ENCODE data around the gene NMBR.
"Not testable (repeated sequence)": the region's sequence is repeated elsewhere in the genome, so short reads cannot be mapped to it uniquely, and the experiment has no call there.

Gene NMBR

DNA sequence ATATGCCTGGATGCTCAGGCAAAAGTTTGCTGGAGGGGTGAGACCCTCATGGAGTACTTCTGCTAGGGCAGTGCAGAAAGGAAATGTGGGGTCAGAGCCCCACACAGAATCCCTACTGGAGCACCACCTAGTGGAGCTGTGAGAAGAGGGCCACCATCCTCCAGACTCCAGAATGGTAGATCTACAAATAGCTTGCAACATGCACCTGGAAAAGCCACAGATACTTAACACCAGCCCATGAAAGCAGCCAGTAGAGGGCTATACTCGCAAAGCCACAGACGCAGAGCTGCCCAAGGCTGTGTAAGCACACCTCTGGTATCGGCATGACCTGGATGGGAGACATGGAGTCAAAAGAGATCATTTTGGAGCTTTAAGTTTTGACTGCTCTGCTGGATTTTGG, 74.9 kb downstream of the NMBR start:
- H3K27ac ChIP-seq = no peak overlapping the region
- no peaks in the 10 kb centered on the region for H3K36me3 ChIP-seq
- no peaks in the 10 kb centered on the region for H3K9me3 ChIP-seq (ENCODE audit: severe bottlenecking)
- peak; percentile 13 for DNase-seq
- TF ChIP-seq, protein P1, sequence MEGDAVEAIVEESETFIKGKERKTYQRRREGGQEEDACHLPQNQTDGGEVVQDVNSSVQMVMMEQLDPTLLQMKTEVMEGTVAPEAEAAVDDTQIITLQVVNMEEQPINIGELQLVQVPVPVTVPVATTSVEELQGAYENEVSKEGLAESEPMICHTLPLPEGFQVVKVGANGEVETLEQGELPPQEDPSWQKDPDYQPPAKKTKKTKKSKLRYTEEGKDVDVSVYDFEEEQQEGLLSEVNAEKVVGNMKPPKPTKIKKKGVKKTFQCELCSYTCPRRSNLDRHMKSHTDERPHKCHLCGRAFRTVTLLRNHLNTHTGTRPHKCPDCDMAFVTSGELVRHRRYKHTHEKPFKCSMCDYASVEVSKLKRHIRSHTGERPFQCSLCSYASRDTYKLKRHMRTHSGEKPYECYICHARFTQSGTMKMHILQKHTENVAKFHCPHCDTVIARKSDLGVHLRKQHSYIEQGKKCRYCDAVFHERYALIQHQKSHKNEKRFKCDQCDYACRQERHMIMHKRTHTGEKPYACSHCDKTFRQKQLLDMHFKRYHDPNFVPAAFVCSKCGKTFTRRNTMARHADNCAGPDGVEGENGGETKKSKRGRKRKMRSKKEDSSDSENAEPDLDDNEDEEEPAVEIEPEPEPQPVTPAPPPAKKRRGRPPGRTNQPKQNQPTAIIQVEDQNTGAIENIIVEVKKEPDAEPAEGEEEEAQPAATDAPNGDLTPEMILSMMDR (IDR thresholded peaks at IDR 0.05; ENCODE audit: low read depth, low read length) = peak; percentile 15; the same call in 1 of the 2 replicates
- H3K4me3 ChIP-seq (ENCODE audit: low read depth, low read length) = no peak overlapping the region
- H3K27me3 ChIP-seq (ENCODE audit: insufficient read depth, low read depth, severe bottlenecking) = no peaks in the 10 kb centered on the region

GRCh38 chr6:142068416-142068815, 78.5 kb downstream of the NMBR start:
- H3K27ac ChIP-seq = no peak overlapping the region
- H3K27me3 ChIP-seq (ENCODE audit: insufficient read depth, low read depth, severe bottlenecking) = no peaks in the 10 kb centered on the region
- no peaks in the 10 kb centered on the region for H3K9me3 ChIP-seq (ENCODE audit: severe bottlenecking)
- H3K36me3 ChIP-seq = no peaks in the 10 kb centered on the region
- DNase-seq = no peak
- H3K4me3 ChIP-seq (ENCODE audit: low read depth, low read length) = no peak overlapping the region
- TF ChIP-seq, protein P1 (IDR thresholded peaks at IDR 0.05; ENCODE audit: low read depth, low read length) = no peak

DNA sequence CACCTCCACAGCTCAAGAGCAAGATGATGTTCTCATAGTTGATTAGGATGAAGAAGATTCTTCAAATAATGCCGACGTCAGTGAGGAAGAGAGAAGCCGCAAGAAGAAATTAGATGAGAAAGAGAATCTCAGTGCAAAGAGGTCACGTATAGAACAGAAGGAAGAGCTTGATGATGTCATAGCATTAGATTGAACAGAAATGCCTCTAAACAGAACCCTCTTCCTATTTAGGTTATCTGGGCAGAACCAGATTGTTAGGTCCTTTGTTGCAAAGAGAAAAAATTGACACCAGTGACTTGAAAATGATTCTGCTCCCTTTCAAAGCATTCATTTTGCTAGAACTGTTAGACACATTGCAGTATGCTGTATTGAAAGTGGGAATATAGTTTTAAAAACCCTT, 84.1 kb downstream of the NMBR start:
- H3K27me3 ChIP-seq (ENCODE audit: insufficient read depth, low read depth, severe bottlenecking); H3K36me3 ChIP-seq; DNase-seq; H3K9me3 ChIP-seq (ENCODE audit: severe bottlenecking); H3K4me3 ChIP-seq (ENCODE audit: low read depth, low read length); H3K27ac ChIP-seq: not testable (repeated sequence)

DNA sequence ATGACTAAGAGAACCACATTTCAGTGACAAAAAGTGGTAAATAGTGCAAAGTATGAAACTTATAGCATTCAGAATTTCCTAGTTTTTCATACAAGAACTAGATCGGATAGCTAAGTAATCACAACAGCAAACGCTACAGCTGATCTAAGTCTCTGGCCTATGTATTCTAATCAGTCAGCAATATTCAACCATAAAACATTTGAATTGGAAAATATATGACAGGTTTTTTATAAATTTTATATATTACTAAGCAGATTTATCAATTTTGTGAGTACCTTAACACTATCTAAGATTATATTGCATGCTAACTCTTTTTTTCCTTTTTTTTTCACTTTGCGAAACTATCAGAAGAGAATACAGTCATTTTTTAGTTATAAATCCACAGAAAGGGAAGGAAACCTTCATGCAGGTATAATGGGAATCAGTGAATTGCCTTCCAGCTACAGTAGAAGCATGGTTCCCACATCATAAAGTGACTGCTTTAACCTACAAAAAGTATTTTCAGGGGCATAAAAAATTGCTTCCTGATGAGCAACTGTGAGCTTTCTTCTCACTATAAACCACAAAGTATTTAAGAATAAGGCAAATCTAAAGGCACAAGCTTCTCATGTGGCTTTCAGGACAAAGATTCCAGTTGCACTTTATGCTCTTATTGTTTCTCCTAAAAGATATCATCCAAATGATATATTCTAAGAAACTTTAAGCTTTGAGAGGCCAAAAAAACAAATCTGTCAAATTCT, 88.2 kb downstream of the NMBR start:
- Histone ChIP-seq H3K9me3 (ENCODE audit: severe bottlenecking) (no peaks in the 10 kb centered on the region), H3K27ac (no peak overlapping the region), H3K4me3 (ENCODE audit: low read depth, low read length) (no peak overlapping the region), H3K36me3 (no peaks in the 10 kb centered on the region), H3K27me3 (ENCODE audit: insufficient read depth, low read depth, severe bottlenecking) (peaks cover 5% of the 10 kb centered on the region)
- TF ChIP-seq, protein P1 (IDR thresholded peaks at IDR 0.05; ENCODE audit: low read depth, low read length) = no peak
- no peak for DNase-seq

GRCh38 chr6:142055219-142055618, 91.7 kb downstream of the NMBR start:
- DNase-seq = no peak
- H3K27ac ChIP-seq = no peak overlapping the region
- no peaks in the 10 kb centered on the region for H3K9me3 ChIP-seq (ENCODE audit: severe bottlenecking)
- TF ChIP-seq, protein P1 (IDR thresholded peaks at IDR 0.05; ENCODE audit: low read depth, low read length) = no peak
- H3K36me3 ChIP-seq = no peaks in the 10 kb centered on the region
- H3K27me3 ChIP-seq (ENCODE audit: insufficient read depth, low read depth, severe bottlenecking) = peaks cover 5% of the 10 kb centered on the region
- no peak overlapping the region for H3K4me3 ChIP-seq (ENCODE audit: low read depth, low read length)

DNA sequence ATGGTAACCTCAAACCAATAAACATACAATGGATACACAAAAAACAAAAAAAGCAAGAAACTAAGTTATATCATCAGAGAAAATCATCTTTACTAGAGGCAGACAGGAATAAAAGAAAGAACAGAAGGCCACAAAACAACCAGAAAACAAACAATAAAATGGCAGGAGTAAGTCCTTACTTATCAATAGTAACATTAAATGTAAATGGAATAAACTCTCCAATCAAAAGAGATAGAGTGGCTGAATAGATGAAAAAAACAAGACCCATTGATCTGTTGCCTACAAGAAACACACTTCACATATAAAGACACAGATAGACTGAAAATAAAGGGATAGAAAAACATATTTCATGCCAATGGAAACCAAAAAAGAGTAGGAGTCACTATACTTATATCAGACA, 95.5 kb downstream of the NMBR start:
- TF ChIP-seq, protein P1 (IDR thresholded peaks at IDR 0.05; ENCODE audit: low read depth, low read length) = no peak
- Histone ChIP-seq H3K27me3 (ENCODE audit: insufficient read depth, low read depth, severe bottlenecking) (no peaks in the 10 kb centered on the region), H3K9me3 (ENCODE audit: severe bottlenecking) (no peaks in the 10 kb centered on the region), H3K36me3 (no peaks in the 10 kb centered on the region), H3K27ac (no peak overlapping the region), H3K4me3 (ENCODE audit: low read depth, low read length) (no peak overlapping the region)
- no peak for DNase-seq

Data from WERI-Rb-1 (cell line).